ENCODE measurements around the gene WTIP.
"Not testable (repeated sequence)": the region's sequence is repeated elsewhere in the genome, so short reads cannot be mapped to it uniquely, and the experiment has no call there.

WTIP gene

GRCh38 chr19:34480971-34481841 lies at the start of gene WTIP:
Gene WTIP (plus strand): TSS chr19:34481758. CDS start chr19:34481975, 217 bp downstream.
- DNase-seq (ENCODE audit: low spot score): no peak

DNA sequence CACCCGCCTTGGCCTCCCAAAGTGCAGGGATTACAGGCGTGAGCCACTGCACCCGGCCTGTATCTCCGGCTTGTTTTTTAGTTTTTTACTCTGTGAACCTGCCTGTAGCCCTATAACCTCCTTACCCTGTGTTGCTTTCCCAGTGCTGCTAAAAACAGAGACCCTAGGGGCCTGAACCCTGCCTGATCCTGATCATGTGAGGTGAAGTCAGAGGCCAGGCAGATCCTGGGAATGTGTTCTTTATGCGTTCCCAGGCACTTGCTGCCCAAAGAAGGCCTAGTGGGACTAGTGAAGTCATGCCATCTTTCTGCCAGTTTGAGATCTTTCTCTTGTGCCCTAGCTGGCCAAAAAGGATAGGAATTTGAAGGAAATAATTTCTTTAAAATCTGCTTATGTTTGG lies 48.8 kb upstream of the WTIP start:
- no peak for DNase-seq (ENCODE audit: low spot score)

- DNase-seq (ENCODE audit: low spot score): no peak
Observed at GRCh38 chr19:34436716-34437115, 44.8 kb upstream of the WTIP start.

- no peak for DNase-seq (ENCODE audit: low spot score)
Observed at GRCh38 chr19:34448191-34448590, 33.4 kb upstream of the WTIP start.

DNA sequence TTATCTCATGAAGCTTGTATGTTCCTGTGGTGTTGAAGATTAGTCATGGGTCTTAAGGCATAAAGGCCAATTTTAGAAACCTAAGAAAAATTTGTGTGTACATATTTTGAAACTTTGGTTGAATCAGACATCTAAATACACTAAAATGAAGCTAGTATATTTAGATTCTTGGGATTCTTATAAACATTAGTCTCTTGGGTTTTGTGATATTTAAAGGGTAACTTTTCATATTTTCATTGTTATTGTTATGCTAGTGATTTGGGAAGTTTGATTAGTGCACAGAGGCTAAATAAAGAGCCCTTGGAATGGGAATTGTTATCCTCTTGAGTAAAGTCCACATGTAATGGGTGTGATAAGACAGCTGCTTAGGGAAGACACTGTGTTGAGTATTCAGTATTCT lies 28.8 kb upstream of the WTIP start:
- no peak for DNase-seq (ENCODE audit: low spot score)

GRCh38 chr19:34454091-34454490 lies 27.5 kb upstream of the WTIP start:
- DNase-seq (ENCODE audit: low spot score): no peak

DNA sequence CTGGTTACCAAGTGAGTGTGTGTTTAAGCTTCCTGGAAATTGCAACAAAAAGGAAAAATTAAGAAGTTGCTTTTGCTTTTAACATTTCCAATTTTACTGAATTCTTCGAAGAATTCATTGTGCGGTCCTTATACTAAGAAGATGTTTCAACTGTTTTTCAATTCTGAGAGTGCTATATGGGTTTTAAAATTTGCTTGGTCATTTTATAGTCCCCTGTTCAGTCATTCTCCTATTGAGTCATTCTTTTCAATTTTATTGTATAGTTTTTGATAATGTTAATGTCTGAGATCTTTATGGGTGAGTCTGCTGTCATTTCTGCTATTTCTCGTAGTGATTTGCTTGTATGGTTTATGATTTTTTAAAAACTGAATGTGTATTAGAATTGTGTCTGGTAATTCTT lies 26.9 kb upstream of the WTIP start:
- DNase-seq (ENCODE audit: low spot score): no peak

GRCh38 chr19:34455783-34456480 lies 25.6 kb upstream of the WTIP start:
- DNase-seq (ENCODE audit: low spot score): not testable (repeated sequence)

DNA sequence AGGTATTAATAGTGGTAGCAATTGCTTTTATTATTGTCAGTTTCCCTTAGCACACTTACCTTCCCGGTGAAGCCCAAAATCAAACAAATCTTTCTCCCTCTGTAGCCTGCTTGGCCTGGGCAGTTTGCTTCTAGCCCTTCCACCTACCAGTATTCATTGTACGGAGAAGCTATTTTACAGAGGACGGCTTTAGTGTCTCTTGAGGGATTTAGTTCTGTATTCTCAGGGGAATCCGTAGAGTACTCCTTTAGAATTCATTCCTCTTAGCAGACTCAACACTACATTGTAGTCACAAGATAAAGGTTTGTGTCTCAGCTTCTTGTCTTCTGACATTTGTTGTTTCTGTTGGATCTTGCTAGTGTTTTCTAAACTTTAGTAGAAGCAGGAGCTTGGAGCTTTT lies 24.1 kb upstream of the WTIP start:
- DNase-seq (ENCODE audit: low spot score): no peak

GRCh38 chr19:34458677-34459076 lies 22.9 kb upstream of the WTIP start:
- DNase-seq (ENCODE audit: low spot score): no peak

GRCh38 chr19:34459614-34460013 lies 21.9 kb upstream of the WTIP start:
- no peak for DNase-seq (ENCODE audit: low spot score)

GRCh38 chr19:34461375-34462100 lies 20.0 kb upstream of the WTIP start:
- no peak for DNase-seq (ENCODE audit: low spot score)

- DNase-seq (ENCODE audit: low spot score): not testable (repeated sequence)
Observed at GRCh38 chr19:34464785-34465184, 16.8 kb upstream of the WTIP start.

DNA sequence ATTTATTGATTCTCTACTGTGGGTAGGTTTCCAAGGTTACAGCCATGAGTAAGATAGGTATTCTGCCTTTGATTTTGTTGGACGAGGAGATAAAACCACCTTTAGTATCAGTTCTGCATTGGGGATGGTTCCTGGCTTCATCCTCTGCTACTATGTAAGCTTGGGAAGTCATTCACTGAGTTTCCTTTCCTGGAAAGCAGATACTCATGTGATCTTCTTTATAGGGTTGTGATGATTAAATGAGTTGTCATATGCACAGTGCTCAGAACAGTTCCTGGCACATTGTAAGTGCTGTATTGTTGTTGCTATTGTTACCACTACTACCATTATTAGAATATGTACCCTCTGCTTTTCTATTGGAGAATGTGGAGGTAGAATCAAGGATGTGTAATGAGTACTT lies 13.1 kb upstream of the WTIP start:
- no peak for DNase-seq (ENCODE audit: low spot score)

- DNase-seq (ENCODE audit: low spot score): not testable (repeated sequence)
Observed at GRCh38 chr19:34469026-34469425, 12.5 kb upstream of the WTIP start.

- no peak for DNase-seq (ENCODE audit: low spot score)
Observed at GRCh38 chr19:34471906-34472700, 9.5 kb upstream of the WTIP start.

DNA sequence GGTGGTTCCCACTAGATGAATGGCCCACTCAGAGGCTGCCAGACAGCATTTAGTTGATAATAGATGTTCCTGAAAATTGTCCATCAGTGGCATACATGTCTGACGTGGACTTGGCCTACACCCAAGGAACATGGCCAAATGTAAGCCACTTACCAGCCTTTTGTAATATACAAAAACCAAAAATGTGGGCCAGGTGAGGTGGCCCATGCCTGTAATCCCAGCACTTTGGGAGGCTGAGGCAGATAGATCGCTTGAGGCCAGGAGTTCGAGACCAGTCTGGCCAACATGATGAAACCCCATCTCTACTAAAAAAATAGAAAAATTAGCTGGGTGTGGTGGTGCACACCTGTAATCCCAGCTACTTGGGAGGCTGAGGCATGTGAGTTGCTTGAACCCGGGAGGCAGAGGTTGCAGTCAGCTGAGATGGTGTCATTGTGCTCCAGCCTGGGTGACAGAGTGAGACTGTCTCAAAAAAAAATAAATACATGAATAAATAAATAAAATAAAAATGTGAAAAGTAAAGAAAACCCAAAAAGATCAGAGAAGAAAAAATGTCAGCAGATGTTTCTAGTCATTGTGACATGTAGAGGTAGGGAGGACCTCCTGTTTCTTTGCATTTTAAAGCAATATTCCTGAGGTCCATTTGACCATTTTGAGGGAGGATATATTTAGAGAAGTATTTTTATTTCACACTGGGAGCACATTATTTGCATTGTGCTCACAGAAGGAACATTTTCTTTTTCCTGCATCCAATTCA lies 7.1 kb upstream of the WTIP start:
- DNase-seq (ENCODE audit: low spot score): no peak

DNA sequence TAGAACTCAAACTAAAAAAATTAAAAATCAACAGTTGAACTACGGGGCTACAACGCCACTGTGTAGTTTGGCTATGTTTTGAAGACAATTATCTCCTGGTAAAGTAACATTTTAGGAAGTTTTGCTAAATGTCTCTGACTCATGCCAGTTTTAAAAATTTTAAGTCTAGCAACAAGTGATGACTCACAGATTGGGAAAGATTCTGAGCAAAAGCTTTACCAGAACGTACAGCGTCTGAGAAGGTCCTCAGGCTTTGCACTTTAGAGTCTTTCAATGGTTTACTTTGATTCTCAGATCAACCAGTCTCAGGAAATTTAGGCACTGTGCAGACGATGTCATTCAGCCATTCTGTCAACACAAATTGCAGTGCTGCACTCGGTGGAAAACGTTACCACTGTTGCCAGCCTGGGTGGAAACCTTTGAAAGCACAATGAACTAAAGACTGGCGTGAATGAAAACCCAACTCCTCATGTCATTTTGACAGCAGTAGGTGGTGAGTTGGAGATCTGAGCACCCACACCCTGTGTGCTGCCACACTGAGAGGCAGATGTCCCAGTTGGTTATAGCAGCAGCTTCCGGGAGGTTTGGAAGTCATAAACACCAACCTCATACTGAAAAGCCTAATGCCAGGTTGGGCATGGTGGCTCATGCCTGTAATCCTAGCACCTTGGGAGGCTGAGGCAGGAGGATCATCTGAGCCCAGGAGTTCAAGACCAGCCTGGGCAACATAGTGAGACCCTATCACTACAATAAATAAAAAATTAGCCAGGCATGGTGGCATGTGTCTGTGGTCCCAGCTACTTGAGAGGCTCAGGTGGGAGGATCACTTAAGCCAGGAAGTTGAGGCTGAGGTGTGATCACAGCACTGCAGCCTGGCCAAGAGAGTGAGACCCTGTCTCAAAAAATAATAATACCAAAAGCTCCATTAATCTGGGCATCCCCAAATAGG lies 6.3 kb upstream of the WTIP start:
- no peak for DNase-seq (ENCODE audit: low spot score)

- DNase-seq (ENCODE audit: low spot score): no peak
Observed at GRCh38 chr19:34475975-34476594, 5.5 kb upstream of the WTIP start.
